HT-29 (cell line): ENCODE data around the gene VAV2. TPM values are rescaled to one million over a fixed set of nuclear protein-coding genes. Genes with fewer than 3 reads are reported as not detected.
"Not testable (repeated sequence)": the region's sequence is repeated elsewhere in the genome, so short reads cannot be mapped to it uniquely, and the experiment has no call there.

Source experiments
- DNase-seq: peaks from one replicate; pipeline ENCODE4 v3.0.0-alpha.2; 2015; ENCODE audit warnings: low spot score
- total RNA-seq: library from RNA; depleted of rRNA; stranded (reverse); fragments of >200 nt; shearing (Covaris generic); gene quantifications from 2 replicates; pipeline ENCODE4 v1.2.3, GENCODE V29; 2014

The VAV2 gene
- total RNA-seq, 1 experiment from 2014 or later = 20.3 TPM

DNA sequence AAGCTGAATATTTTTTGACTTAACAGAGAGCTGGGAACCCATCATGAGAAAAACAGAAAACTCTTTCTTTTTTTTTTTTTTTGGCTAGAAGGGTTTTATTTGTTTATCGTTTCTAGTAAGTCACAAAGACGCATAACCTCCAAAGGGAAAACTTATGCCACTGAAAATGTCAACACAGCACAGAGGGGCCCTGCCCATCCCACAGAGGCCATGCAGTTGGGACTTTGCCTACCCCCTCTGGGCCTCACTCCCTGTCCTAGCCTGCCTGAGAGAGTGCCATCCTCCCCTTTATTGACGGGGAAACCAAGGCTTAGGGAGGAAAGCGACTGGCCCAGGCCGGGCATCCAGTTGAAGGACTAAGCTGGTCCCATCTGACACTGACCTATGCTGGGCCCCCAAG lies 74.7 kb downstream of the VAV2 start:
- no peak for DNase-seq

DNA sequence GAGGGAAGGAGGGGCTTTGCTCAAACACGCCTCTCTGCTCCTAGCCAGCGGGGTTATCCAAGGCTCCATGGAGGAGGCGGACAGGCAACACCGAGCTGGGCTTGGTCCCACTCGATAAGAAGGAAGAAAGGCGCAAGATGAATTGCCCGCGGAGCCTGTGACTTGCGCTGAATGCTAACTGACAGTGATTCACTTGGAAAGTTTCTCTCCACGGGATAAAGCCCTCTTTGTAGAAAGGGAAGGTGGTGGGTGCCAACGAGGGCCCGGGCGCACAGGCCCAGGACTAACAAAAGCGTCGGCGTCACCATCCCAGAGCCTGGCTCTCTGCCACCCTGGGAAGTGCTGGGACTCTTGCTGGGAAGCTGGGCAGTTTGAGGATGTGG lies 76.0 kb downstream of the VAV2 start:
- no peak for DNase-seq

- DNase-seq = no peak
Observed at GRCh38 chr9:133915534-133916158, 76.5 kb downstream of the VAV2 start.

DNA sequence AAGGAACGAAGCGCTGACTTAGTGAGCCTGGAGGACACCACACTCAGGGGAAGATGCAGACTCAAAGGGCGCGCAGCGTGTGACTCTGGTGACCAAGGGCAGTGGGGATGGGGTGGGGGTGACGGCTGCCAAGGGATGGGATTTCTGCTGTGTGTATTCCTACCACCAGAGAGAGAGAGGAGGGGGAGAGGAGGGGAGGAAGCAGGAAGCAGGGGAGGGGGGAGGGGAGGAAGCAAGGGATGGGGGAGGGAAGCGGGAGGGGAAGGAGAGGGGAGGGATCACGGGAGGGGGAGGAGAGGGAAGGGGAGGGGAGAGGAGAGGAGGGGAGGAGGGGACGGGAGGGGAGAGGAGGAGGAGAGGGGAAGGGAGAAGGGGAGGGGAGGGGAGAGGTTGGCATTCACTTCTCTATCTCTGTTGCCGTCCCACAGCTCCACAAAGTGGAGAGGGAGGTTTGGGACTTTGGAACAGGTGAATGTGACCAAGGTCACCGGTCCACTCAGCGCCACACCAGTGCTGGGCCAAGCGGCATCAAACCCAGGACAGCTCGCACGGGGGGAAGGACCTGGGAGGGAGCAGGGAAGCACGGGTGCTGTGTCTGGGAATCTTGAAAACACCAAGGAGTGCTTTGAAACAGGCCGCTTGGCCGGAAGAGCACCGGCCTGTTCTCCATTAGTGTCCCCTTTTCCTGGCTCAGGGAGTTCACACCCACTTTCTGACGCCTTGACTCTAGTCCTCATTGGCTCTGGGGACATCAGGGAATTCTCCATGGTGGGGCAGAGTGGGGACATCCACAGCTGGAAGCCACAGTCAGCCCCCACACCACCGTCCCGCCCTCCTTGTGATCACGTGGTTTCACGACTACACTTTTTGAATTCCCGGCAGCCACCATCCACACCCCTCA lies 77.4 kb downstream of the VAV2 start:
- DNase-seq = no peak

DNA sequence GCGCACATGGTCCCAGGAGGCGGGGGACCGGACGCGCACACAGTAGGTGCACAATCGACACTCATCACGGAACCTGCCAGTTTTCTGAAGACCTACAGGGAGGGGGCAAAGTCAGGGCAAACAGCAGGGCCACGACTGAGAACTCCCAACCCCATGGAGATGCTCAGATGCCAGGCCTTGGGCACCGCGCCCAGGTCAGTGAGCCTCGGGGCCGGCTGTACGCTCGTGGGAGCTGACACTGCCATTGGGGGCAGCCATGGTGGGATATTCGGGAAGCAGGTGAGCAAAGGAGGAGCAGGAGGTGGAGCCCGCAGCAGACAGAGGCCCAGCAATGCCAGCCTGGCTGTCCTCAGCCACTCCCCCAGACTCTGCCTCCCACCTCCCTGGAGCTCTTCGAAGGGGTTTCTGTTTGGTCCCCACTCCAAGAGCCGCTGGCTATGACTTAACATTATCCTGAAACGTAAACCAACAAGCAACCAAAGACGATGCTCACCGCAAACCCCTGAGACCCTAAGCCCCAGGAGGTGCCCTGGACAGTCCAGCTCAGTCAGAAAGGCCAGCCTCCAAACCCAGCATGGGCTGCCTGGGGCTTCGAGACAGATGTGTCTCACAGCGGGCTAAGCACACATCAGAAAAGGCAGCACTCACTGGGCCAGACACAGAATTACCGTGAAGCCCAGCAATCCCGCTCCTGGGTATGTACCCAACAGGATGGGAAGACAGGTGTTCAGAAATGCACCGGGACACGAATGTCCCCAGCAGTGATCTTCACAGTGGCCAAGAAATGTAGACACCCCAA lies 78.4 kb downstream of the VAV2 start:
- no peak for DNase-seq

- no peak for DNase-seq
Observed at GRCh38 chr9:133910855-133911514, 81.1 kb downstream of the VAV2 start.

DNA sequence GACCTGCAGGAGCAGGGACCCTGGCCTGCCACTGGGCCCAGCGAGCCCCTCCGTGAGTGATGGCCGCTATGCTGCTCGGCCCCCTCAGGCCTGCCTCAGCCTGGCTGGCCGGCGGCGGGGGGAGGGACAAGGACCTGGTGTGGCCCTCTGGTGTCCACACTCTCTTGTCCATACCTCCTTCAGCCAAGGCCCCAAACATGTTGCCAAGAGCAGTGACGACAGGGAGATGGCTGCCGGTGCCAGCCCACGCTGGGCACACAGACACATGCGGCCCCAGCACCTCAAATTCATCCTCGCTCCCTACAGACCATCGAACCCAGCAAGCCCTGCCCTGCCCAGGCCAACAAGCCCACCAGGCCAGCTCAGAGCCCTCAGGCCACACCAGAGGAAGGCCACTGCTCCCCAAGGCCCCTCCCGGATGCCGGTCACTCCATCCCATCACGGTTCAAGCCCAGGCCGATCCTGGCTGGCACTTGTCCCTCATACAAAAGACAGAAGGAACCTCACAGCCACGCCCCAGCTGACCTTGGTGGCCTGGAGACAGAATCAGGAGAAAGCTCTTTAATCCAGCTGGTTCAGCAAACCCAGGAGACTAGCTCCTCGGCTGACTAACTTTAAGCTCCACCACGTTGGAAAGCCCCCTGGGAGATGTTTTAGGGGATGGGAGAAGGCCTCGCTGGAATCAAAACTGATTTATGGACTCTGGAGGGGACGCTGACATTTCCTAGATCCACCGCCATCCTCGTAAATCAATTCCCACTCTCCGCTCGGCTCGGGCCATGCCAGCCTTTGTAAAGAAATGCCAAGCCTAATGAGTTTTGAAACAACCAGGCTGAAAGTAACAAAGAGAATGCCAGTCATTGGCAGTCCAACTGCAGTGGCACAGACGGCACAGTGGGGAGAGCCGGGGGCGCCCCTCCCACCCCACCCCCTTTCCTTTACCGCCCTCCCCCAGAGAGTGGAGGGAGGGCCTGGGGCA lies 84.9 kb downstream of the VAV2 start:
- no peak for DNase-seq

- DNase-seq = no peak
Observed at GRCh38 chr9:133906218-133906617, 85.9 kb downstream of the VAV2 start.

- DNase-seq = no peak
Observed at GRCh38 chr9:133905493-133905892, 86.6 kb downstream of the VAV2 start.

DNA sequence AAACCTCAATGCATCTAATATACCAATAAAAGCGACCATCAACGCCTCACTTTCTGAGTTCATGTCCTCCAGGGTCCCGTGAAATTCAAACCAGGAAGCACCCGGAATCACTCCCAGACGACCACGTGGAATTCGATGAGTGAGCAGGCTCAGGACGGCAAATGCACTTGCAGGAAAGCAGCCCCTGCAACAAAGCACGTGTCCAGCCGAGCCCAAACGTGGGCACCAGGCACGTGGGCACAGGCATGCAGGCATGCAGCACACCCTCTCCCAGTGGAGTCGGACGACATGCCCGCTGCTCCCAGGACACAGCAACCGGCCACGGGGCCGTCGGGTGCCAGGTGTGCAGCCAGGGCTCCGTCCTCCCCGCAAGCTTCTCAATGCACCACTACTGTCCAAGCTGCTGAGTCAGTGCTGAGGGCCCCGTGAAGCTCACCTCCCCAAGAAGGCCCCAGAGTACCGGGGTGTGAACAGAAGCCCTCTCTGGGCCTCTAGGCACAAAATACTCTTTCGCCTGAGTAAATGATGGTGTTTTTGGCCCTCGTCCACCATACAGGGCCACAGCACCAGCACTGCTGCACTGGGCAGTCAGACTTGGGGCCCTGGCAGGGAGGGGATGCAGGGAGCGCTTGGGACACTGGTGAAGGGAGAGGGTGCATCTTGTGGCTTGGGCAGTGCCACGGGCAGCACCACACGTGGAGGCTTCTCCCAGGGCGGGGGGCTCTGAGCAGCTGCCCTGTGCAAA lies 87.6 kb downstream of the VAV2 start:
- no peak for DNase-seq

DNA sequence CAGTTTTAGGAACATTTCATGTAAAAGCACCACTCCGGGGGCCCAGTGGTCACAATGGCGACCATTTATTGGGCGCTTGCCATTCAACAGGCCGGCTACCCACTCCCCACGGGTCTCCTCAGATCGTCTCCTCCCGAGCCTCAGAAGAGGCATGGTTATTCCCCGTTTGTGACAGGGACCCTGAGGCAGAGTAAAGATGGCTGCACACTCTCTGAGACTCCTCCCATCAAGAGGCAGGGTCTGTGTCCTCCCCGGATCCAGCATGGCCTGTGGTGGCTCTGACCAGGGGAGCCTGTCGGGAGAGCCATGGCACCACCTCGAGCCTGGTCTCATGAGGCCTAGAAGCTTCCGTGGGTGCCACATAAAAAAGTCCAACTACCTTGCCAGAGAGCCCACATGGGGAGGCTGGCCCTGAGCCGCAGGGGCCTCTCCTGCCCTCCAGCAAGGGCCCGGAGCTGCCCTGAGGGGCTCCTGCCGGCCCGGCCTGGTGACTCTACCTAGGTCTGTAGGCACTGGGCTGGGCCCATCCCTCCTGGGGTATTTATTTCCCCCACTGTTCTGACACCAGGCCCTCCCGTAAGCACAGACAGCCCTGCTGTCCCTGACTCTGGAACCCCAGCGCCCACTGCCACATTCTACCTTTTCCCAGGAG lies 90.8 kb downstream of the VAV2 start:
- no peak for DNase-seq

- no peak for DNase-seq
Observed at GRCh38 chr9:133897675-133898074, 94.4 kb downstream of the VAV2 start.

GRCh38 chr9:133896007-133896406 lies 96.1 kb downstream of the VAV2 start:
- DNase-seq = not testable (repeated sequence)

GRCh38 chr9:133895335-133895734 lies 96.8 kb downstream of the VAV2 start:
- DNase-seq = no peak

DNA sequence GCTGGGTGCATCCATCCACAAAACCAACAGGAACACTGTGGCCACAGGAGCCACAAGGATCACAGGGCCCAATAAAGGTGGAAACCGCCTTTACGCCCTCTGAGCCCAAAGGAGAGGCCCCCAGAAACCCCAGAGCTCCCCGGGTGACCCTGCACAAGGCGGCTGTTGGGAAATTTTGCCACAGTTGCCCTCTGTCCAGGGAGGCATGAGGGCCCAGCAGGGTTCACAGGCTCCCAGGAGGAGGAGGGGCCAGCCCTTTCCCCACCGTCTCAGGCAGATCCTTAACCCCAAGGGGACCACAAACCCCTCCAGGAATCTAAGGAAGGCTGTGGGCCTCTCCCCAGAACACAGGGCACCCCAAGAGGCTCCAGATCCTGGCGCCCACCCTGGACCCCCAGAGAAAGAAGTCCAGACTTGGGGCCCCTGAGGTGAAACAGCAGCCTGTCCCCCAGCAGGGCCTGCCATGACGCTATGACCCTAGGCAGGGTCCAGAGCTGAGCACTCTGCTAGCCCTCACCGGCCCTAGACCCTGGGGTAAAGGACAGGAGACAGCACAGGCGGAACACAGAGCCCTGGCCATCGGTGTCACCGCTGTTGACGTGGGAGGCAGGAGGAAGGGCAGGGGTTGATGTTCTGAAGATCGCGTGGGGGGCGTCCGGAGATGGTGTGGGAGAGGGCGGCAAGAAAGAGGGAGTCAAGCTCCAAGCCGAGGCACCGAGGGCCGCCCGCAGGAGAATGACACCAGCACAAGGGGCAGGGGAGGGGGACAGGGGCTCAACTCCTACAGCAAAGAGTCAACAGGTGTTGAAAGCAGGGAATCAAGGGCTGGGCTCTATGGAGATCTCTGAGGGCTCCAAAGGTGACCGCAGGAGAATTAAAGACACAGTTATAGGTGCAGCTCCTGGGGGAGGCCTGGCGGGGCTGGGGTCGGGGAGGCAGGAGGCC lies 97.5 kb downstream of the VAV2 start:
- DNase-seq = no peak

DNA sequence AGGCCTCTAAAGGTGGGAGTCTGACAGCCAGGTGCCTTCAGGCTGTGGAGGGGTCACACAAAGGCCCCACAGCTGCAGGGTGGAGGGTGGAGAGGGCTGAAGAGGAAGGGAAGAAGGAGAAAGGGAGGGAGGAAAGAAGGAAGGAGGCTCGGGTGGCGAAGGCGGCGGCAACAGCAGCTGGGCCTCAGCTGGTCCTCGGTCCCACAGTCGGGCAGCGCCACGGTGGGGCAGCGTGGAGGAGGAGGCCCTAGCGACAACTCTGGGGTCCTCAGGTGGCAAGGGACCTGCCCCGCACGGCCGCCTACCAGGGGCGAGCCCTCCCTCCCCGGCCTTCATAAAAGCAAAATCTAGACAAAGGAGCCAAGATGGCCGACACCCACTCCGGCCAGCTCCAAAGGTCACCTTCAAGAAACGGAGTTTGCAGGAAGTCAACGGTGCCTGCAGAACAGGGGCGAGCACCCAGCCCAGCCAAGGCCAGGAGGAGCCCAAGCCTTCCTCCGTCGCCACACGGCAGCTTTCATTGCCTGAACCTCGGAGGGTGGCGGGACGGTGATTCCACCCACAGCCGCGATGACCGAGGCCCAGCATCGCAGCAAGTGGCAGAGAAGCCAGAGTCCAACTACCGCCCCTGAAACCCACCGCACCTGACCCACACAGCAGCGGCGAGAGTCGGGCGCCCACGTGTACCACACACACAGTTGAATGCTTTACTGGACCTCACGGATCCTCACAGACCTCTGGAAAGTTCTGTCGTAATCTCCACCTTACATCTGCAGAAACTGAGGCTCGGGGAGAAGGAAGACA lies 98.7 kb downstream of the VAV2 start:
- no peak for DNase-seq

DNA sequence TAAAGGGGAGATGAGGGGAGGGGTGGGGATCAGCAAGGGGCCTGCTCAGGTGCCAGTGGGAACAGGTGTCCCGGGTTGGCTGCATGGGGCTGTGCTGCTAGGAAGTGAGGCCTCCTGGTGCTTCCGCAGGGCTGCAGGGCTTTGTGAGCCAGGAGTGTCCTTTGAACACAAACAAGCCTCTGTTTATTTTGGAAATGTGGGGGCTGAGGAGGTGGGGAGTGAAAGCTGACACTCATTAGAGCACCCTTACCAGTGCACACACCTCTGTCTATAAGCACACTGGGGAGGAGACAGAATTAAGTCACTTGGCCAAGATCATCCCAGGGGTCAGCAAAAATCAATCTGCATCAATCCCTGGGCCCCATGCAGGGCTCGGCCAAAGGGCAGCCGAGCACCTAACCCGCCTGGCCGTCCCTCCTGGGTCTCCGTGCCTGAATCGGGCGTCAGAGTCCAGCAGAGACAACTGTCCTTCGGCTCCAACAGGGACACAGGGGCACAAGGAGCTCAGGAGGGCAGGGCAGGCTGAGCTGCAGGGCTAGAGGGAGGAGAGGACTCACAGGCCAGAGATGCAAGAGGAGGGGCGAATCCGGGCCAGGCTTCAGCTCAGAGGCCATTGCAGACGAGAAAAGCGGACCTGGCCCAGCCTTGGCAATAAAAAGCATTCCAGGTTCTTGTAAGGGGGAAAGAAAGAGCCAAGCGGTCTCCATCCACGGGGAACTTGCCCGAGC lies 99.8 kb downstream of the VAV2 start:
- no peak for DNase-seq
